Naive thymus-derived CD8-positive, alpha-beta T cell (primary cell): ENCODE measurements around the gene TTC13. TPM values are rescaled to one million over a fixed set of nuclear protein-coding genes. Genes with fewer than 3 reads are reported as not detected.
A peak's percentile ranks its signal among the peaks of the same experiment; 100 is the strongest.

Source experiments
- ATAC-seq, 2 donors: fragments of 150-1000 bp; cut with Tn5 transposase in 1 of 2; sonication (Bioruptor Pico), chemical (Tn5 transposase) in 1 of 2; 1 replicate in 1 of 2; 2 replicates in 1 of 2; pipeline ENCODE4 v1.10.0; 2021; ENCODE audit warnings: mild to moderate bottlenecking in 2 of 2, moderate library complexity in 2 of 2
- POLR2A ChIA-PET: fragments of 350-600 bp; sonication (Branson Sonifier 250); formaldehyde crosslinking; loops from one replicate; lab custom pipeline; 2021; ENCODE audit warnings: antibody characterized with exemption; lab: Charles Lee
- DNase-seq, 10 donors: peaks; one replicate each; pipeline versions ENCODE4 v3.0.0 to v3.0.0-alpha.2; 2020 to 2022
- H3K27ac Mint-ChIP-seq, 10 donors: one replicate each; pipeline ENCODE4 v1.8.0; 2020 to 2022; ENCODE audit warnings: mild to moderate bottlenecking in 10 of 10, mixed read lengths in 10 of 10, moderate library complexity in 4 of 10, inconsistent platforms in 1 of 10
- H3K27me3 Mint-ChIP-seq, 5 donors: one replicate each; pipeline ENCODE4 v1.8.0; 2021 to 2022; ENCODE audit warnings: mixed read lengths in 5 of 5
- H3K36me3 Mint-ChIP-seq, 3 donors: one replicate each; pipeline ENCODE4 v1.8.0; 2020 to 2022; ENCODE audit warnings: mixed read lengths in 3 of 3, mild to moderate bottlenecking in 2 of 3, inconsistent platforms in 1 of 3
- H3K4me1 Mint-ChIP-seq, 4 donors: one replicate each; pipeline ENCODE4 v1.8.0; 2021 to 2022; ENCODE audit warnings: mixed read lengths in 4 of 4
- H3K4me3 Mint-ChIP-seq, 10 donors: one replicate each; pipeline ENCODE4 v1.8.0; 2020 to 2022; ENCODE audit warnings: mild to moderate bottlenecking in 10 of 10, mixed read lengths in 10 of 10, moderate library complexity in 6 of 10, inconsistent platforms in 1 of 10
- H3K9me3 Mint-ChIP-seq, 9 donors: one replicate each; pipeline ENCODE4 v1.8.0; 2020 to 2022; ENCODE audit warnings: mixed read lengths in 9 of 9, mild to moderate bottlenecking in 3 of 9, inconsistent platforms in 1 of 9, moderate library complexity in 1 of 9
- polyA plus RNA-seq, 3 donors: library from polyadenylated mRNA; unstranded; fragments of 300-500 nt; fragmentation: Illumina TruSeq; gene quantifications; one replicate each; pipeline ENCODE4 v1.2.3, GENCODE V29; 2021
- total RNA-seq, 8 experiments: library from RNA in 2 of 8; stranded (reverse) in 2 of 8; gene quantifications; one replicate each; pipeline ENCODE4 v1.2.3 and lab custom pipeline; 2021 to 2026

TTC13 gene
- total and polyA plus RNA-seq, 5 experiments from 2014 or later: 6.9 to 50.0 (median 10.4) TPM

DNA sequence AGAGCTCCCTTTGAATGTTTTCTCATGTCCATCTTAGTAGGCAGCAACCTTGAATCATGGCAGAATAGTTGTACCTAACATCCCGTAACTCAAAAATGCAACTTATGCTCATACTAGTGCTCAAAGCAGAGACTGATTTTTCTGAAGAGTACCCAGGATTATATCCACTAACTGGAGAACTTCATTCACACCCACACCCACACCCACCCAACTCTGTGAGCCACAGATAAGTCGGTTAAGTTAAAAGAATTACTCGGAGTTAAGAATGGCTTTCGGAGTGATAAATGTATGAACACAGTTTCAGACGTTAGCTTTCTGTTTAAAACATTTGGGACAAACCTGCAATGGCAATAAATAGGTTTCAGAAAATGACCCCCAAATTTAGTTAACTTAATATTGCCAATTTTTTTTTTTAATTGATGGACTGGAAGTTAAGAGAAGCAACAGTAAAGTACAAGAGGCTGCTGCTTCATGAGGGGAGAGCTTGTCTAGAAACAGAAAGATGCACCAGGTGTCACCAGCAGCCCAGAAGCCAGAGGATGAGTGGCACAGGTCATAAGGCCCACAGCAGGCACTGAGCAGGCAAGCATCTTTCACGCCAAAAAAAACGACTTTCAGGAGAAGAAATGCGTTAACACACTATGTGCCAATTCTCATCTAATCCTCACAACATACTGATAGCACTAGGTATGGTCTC lies 61.9 kb downstream of the TTC13 start:
- H3K27ac Mint-ChIP-seq: peak overlapping the region in 1 of 10 donors; percentile 43
- POLR2A ChIA-PET: no interaction called here
- H3K36me3 Mint-ChIP-seq: peaks cover 0 to 81% (median 14%) of the 10 kb centered on the region in 3 donors

DNA sequence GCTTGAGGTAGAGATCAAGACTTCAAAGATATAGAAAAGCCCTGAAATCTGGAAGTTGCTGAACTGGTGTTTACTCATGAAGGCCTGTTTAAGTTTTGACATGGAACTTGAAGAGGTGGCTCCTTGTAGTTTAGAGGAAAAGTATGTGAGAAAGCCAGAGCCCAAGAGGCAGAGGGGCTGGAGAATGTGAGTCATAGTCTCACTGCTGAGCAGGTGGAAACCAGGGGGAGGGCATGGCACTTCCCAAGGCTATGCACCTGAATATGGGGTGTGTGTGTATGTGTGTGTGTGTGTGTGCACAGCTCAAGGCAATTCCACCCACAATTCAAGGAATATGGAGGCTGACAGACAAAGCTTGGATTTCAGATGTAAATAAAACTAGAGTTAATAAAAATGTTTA lies 63.6 kb downstream of the TTC13 start:
- no peak for DNase-seq
- Mint-ChIP-seq H3K4me3 (no peak overlapping the region), H3K4me1 (peaks cover 0 to 4% (median 0%) of the 10 kb centered on the region in 4 donors), H3K36me3 (peaks cover 6 to 82% (median 13%) of the 10 kb centered on the region in 3 donors), H3K27me3 (no peaks in the 10 kb centered on the region), H3K9me3 (no peaks in the 10 kb centered on the region), H3K27ac (peak overlapping the region in 2 of 10 donors; percentile 48 to 59)
- POLR2A ChIA-PET: no interaction called here
- ATAC-seq: no peak

More for the DNA sequence above, 61.9 kb downstream of the TTC13 start:
- ATAC-seq: no peak
- Mint-ChIP-seq H3K4me3 (no peak overlapping the region), H3K27me3 (no peaks in the 10 kb centered on the region), H3K4me1 (peaks cover 0 to 2% (median 0%) of the 10 kb centered on the region in 4 donors), H3K9me3 (no peaks in the 10 kb centered on the region)
- DNase-seq: no peak

DNA sequence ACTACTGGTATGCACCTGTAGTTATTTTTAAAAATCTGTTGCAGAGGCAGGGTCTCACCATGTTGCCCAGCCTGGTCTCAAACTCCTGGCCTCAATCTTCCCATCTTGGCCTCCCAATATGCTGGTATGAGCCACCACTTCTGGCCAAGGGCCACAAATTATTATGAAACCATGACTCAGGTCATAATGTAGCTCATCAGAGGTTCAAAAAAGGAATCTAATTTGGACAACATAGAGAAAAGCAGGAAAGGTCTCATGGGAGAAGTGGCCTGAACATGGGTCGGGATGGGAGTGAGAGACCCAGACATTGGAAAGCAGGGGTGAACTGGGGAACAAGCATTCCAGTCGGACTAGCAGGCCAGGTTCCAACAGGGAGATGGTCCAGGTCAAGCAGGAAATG lies 65.2 kb downstream of the TTC13 start:
- Mint-ChIP-seq H3K4me3 (no peak overlapping the region), H3K27me3 (no peaks in the 10 kb centered on the region), H3K36me3 (peaks cover 8 to 82% (median 21%) of the 10 kb centered on the region in 3 donors), H3K4me1 (peaks cover 0 to 5% (median 0%) of the 10 kb centered on the region in 4 donors), H3K9me3 (no peaks in the 10 kb centered on the region), H3K27ac (peak overlapping the region in 1 of 10 donors; percentile 34)
- DNase-seq: no peak
- no peak for ATAC-seq
- POLR2A ChIA-PET: no interaction called here

DNA sequence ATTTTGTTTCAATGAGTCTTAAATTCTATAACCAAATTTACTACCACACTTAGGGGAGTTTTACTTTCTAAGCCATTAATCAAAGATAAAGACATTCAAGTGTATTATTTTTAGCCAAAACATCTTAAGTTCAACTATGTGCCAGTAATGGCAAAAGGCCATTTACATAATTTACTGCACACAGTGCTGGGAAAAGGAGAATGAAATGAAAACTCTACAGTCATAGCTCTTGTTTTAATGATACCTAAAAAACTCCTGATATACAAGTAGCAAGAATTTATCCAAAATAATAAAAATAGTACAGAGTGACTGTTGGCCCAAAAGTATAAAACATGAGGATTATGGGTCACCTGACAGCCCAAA lies 67.9 kb downstream of the TTC13 start:
- Mint-ChIP-seq H3K27ac (peak overlapping the region in 1 of 10 donors; percentile 12), H3K9me3 (no peaks in the 10 kb centered on the region), H3K27me3 (no peaks in the 10 kb centered on the region), H3K36me3 (peaks cover 13 to 85% (median 29%) of the 10 kb centered on the region in 3 donors), H3K4me3 (no peak overlapping the region), H3K4me1 (peaks cover 0 to 4% (median 0%) of the 10 kb centered on the region in 4 donors)
- POLR2A ChIA-PET: no interaction called here
- ATAC-seq (no peak), DNase-seq (no peak)

DNA sequence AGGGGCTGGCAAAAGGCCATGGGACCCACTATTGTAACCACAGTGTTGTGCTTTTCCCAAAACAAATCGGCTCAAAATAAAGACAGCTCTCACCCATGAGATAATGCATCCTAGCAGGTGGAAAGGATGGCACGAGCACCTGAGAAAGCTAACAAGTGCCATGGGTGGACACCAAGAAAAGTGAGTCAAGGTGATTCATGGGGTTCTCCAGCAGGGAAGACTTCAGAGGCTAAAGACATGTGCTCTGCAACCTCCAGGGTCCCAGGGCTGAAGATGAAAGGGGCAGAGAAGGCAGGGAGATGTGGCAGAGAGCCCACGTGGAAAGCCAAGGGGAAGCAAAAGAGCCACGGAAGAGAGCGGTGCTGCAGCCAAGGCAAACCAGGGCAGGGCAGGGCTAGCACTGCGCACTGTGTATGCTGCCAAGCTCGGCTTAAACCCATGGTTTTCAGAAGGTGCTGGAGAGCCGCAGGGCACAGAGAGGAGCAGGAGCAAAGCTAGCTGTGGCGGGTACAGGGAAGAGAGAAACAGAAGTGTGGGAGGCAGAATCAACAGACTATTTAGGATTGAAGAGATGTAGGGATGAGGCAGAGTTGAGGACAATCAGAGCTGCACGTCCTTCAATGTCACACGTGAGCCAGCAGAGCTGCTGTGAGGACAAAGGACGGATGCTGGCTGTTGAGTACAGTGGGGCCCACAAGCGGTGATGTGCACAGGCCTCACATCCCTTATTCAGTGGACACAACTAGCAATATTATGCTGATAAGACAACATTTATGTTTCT lies 68.5 kb downstream of the TTC13 start:
- DNase-seq (no peak), ATAC-seq (no peak)
- POLR2A ChIA-PET: no interaction called here
- no peak overlapping the region for H3K4me3 Mint-ChIP-seq
- peaks cover 16 to 87% (median 29%) of the 10 kb centered on the region in 3 donors for H3K36me3 Mint-ChIP-seq
- H3K9me3 Mint-ChIP-seq: no peaks in the 10 kb centered on the region
- peaks cover 0 to 4% (median 0%) of the 10 kb centered on the region in 4 donors for H3K4me1 Mint-ChIP-seq
- no peaks in the 10 kb centered on the region for H3K27me3 Mint-ChIP-seq
- H3K27ac Mint-ChIP-seq: peak overlapping the region in 2 of 10 donors; percentile 14 to 68

DNA sequence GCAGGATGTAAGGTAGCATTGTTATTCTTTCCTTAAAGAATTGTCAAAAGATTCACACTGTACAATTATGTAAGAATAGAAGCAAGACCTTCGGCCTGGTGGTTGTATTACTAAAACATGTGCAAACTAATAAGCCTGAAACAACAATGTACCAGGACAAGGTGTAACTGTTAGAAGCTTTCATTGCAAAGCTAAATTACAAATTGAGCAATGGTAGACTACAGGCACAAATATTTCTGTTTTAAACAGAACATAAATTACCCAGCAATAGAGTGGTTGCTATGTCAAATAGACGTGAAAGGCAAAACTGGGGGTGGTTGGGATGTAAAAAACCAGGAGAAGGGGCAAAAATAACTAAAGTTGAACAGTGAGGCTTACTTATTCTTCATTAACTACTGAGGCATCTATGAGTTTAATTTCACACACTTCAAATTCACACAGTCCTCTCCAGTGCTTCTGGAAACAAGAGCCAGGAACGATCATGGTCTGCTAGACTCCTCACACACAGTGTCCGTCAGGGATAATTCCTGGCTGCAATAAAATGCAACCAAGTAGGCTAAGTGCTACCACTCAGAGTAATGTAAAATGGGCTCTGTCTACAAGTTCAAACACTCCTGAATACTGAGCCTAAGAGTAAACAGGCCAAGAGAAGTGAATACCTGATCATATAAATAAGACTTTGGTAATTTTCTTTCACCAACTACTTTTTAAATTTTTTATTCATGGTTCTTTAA lies 71.0 kb downstream of the TTC13 start:
- Mint-ChIP-seq H3K36me3 (peaks cover 16 to 87% (median 30%) of the 10 kb centered on the region in 3 donors), H3K27me3 (no peaks in the 10 kb centered on the region), H3K4me3 (no peak overlapping the region), H3K27ac (peak overlapping the region in 1 of 10 donors; percentile 43), H3K9me3 (no peaks in the 10 kb centered on the region), H3K4me1 (peaks cover 0 to 4% (median 0%) of the 10 kb centered on the region in 4 donors)
- POLR2A ChIA-PET: no interaction called here
- DNase-seq (no peak), ATAC-seq (no peak)

DNA sequence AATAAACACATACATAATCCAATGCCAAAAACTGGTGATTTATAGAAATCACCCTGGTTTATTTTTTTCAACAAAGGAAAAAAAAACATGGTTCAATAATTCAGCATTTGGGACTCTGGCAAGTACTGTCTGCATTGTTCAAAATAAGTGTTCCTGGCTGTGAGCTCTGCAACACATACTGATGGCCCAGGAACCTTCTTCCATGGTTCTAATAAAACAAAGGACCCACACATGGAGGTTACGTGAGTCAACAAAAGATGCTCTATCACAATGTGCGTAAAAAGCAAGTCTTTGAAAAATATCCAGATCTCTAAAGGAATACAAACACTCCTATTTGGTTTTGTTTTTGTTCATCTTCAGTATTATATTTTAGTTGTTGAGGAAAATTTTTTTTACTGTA lies 72.4 kb downstream of the TTC13 start:
- no peak for ATAC-seq
- H3K27me3 Mint-ChIP-seq: no peaks in the 10 kb centered on the region
- H3K27ac Mint-ChIP-seq: peak overlapping the region in 2 of 10 donors; percentile 12 to 66
- no peak for DNase-seq
- H3K9me3 Mint-ChIP-seq: no peaks in the 10 kb centered on the region
- POLR2A ChIA-PET: no interaction called here
- peaks cover 0 to 4% (median 0%) of the 10 kb centered on the region in 4 donors for H3K4me1 Mint-ChIP-seq
- H3K4me3 Mint-ChIP-seq: no peak overlapping the region
- peaks cover 16 to 75% (median 25%) of the 10 kb centered on the region in 3 donors for H3K36me3 Mint-ChIP-seq

DNA sequence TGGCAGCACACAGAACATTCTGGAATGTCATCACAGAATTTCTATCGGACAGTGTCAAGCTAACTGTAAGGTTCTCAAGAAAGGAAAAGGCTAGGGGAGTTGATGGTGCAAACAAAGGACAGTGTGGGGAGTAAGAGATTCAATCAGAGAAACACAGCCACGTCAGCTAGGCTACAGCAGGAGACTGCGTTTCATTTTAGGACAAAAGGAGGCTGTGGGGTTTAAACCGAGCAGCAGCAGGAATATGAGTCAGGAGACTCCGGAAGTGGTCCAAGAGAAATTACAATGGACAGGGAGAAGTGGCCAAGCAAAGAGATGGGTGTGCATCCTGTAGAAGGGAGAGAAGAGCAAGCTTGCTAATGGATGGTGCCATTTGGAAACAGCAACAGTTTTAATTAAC lies 72.9 kb downstream of the TTC13 start:
- Mint-ChIP-seq H3K36me3 (peaks cover 13 to 70% (median 24%) of the 10 kb centered on the region in 3 donors), H3K9me3 (no peaks in the 10 kb centered on the region), H3K27me3 (no peaks in the 10 kb centered on the region), H3K4me1 (peaks cover 0 to 4% (median 0%) of the 10 kb centered on the region in 4 donors), H3K27ac (peak overlapping the region in 4 of 10 donors; percentile 40 to 78 (median 54)), H3K4me3 (no peak overlapping the region)
- ATAC-seq (no peak), DNase-seq (no peak)
- POLR2A ChIA-PET: no interaction called here

DNA sequence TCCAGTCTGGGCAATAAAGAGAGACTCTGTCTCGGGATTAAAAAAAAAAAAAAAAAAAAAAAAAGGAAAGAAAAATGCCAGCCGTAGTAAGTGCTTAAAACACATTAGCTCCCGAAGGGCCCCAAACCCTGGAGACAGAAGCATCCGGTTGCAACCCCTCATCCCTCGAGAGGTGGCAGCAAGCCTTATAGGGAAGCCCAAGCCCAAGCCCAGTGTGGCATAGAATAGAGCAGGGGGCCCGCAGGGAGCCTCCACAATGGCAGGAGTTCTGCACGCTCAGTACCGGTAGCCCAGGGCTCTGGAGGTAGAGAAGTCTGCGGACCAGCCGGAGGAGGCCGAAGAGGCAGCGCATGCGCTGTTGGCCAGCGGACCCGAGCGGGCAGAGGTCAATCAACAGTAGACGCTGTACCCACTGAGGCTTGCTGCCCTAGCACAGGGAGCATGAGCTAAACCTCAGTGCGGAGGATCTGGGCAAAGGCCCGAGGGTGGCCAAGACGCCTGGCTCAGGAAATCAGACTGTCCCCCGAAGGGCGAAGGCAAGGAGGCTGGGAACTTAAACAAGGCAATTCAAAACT lies 76.2 kb downstream of the TTC13 start:
- Mint-ChIP-seq H3K4me3 (no peak overlapping the region), H3K4me1 (no peaks in the 10 kb centered on the region), H3K9me3 (no peaks in the 10 kb centered on the region), H3K27ac (peak overlapping the region in 2 of 10 donors; percentile 41 to 84), H3K36me3 (peaks cover 8 to 41% (median 11%) of the 10 kb centered on the region in 3 donors), H3K27me3 (no peaks in the 10 kb centered on the region)
- DNase-seq (no peak), ATAC-seq (no peak)
- POLR2A ChIA-PET: interaction anchor here (0.7 kb wide), 1 partner anchor 197 kb away, joined by 3 read pairs; no protein-coding TSS in a partner anchor

DNA sequence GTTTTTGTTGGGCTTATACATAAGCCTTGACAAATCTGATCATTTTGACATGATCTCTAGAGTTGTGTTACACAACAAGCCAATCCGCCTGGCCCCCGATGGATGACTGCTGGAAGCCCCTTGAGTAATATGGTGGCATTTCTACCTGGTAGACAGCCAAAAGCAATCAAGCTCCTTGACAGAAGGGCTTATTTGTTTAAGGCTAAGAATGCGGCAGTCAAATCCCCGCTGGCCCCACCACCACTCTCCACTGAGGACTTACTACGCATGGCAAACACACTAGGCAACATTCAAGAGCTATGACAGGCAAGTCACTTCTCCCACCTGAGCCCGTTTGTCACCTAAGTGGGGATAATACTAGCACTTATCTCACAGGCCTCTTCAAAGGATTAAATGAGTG lies 77.0 kb downstream of the TTC13 start:
- Mint-ChIP-seq H3K4me3 (no peak overlapping the region), H3K36me3 (peaks cover 6 to 35% (median 10%) of the 10 kb centered on the region in 3 donors), H3K9me3 (no peaks in the 10 kb centered on the region), H3K27ac (peak overlapping the region in 3 of 10 donors; percentile 31 to 58 (median 50)), H3K4me1 (no peaks in the 10 kb centered on the region), H3K27me3 (no peaks in the 10 kb centered on the region)
- POLR2A ChIA-PET: interaction anchor here (0.7 kb wide), 1 partner anchor 198 kb away, joined by 3 read pairs; no protein-coding TSS in a partner anchor
- ATAC-seq (no peak), DNase-seq (no peak)

DNA sequence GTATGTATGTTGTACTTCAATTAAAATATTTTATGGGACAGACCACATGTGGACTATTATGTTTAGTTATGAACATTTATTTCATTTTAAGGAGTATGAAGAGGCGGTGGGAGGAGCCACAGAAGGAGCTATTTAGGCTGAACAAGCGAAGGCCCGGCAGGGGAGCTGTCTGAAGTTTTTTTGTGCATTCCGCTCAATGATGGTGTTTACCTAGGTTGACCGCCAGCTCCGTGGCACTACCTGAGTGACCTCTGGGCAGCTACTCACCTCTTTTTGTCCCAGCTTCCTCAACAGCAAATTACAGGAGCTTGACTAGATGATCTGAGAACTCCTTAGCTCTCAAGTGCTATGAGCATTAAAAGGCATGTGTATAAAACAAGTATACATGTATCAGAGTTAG lies 77.7 kb downstream of the TTC13 start:
- H3K9me3 Mint-ChIP-seq: no peaks in the 10 kb centered on the region
- ATAC-seq (no peak), DNase-seq (no peak)
- peaks cover 5 to 28% (median 10%) of the 10 kb centered on the region in 3 donors for H3K36me3 Mint-ChIP-seq
- no peaks in the 10 kb centered on the region for H3K27me3 Mint-ChIP-seq
- H3K4me3 Mint-ChIP-seq: no peak overlapping the region
- POLR2A ChIA-PET: no interaction called here
- no peaks in the 10 kb centered on the region for H3K4me1 Mint-ChIP-seq
- peak overlapping the region in 1 of 10 donors; percentile 48 for H3K27ac Mint-ChIP-seq

DNA sequence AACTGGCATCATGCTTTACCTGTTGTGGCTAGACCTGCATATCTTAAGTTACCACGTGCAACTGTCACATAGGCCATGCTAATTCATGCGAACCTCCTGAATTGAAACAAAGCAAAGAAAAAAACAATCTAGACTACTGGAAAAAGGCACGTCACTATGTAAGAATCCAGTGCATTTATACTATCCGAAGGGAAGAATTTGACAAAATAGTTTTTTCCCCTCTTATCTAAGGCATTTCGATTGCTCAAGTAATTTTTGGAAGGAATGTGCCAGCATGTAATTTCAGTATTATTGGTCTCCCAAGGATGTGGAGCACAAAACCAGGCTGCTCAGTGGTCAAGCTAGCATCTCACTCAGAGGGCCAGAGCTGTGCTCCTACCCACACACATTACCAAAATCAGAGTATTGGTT lies 78.8 kb downstream of the TTC13 start:
- Mint-ChIP-seq H3K36me3 (peaks cover 0 to 17% (median 8%) of the 10 kb centered on the region in 3 donors), H3K27me3 (no peaks in the 10 kb centered on the region), H3K4me1 (no peaks in the 10 kb centered on the region), H3K9me3 (no peaks in the 10 kb centered on the region), H3K4me3 (no peak overlapping the region), H3K27ac (peak overlapping the region in 2 of 10 donors; percentile 67 to 73)
- no peak for ATAC-seq
- no peak for DNase-seq
- POLR2A ChIA-PET: no interaction called here
